Liver (tissue), 2 donors: ENCODE results near the gene ADORA2A.

Experiments
- YY1 ChIP-seq: IDR thresholded peaks from 2 replicates; pipeline ENCODE4 v1.6.1; 2016; ENCODE audit warnings: antibody characterized with exemption, mild to moderate bottlenecking
- TF ChIP-seq, protein P1 (sequence below): fragments of 150-350 bp; IDR thresholded peaks from 2 replicates; pipeline ENCODE4 v1.5.1; 2017; ENCODE audit warnings: improper control_type of control experiment, low read depth, low read length; ENCODE audit not compliant: missing input control
- TF ChIP-seq, protein P2 (sequence below): IDR thresholded peaks from 2 replicates; pipeline ENCODE4 v1.6.1; 2016; ENCODE audit warnings: antibody characterized with exemption, mild to moderate bottlenecking
- TF ChIP-seq, protein P3 (sequence below): IDR thresholded peaks from 2 replicates; pipeline ENCODE4 v1.6.1; 2016; ENCODE audit warnings: antibody characterized with exemption
- donor health status: healthy.

DNA sequence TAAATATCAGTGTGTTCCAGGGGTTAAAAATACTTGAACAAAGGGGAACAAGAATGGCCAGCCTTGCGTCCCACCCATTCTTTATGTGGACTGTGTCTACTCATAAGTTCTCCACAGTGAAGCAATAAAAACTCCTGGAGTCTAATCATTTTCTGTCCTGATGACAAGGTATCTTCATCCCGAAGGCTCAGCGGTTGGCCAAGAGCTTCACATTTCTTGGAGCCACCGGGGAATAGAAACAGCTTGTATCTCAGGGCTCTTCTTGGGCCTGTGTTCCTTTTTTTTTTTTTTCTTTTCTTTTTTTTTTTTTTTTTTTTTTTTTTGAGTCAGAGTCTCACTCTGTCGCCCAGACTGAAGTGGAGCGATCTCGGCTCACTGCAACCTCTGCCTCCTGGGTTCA lies 36.8 kb upstream of the ADORA2A start:
- TF ChIP-seq, protein P1, sequence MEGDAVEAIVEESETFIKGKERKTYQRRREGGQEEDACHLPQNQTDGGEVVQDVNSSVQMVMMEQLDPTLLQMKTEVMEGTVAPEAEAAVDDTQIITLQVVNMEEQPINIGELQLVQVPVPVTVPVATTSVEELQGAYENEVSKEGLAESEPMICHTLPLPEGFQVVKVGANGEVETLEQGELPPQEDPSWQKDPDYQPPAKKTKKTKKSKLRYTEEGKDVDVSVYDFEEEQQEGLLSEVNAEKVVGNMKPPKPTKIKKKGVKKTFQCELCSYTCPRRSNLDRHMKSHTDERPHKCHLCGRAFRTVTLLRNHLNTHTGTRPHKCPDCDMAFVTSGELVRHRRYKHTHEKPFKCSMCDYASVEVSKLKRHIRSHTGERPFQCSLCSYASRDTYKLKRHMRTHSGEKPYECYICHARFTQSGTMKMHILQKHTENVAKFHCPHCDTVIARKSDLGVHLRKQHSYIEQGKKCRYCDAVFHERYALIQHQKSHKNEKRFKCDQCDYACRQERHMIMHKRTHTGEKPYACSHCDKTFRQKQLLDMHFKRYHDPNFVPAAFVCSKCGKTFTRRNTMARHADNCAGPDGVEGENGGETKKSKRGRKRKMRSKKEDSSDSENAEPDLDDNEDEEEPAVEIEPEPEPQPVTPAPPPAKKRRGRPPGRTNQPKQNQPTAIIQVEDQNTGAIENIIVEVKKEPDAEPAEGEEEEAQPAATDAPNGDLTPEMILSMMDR, result no peak
- TF ChIP-seq, protein P2, sequence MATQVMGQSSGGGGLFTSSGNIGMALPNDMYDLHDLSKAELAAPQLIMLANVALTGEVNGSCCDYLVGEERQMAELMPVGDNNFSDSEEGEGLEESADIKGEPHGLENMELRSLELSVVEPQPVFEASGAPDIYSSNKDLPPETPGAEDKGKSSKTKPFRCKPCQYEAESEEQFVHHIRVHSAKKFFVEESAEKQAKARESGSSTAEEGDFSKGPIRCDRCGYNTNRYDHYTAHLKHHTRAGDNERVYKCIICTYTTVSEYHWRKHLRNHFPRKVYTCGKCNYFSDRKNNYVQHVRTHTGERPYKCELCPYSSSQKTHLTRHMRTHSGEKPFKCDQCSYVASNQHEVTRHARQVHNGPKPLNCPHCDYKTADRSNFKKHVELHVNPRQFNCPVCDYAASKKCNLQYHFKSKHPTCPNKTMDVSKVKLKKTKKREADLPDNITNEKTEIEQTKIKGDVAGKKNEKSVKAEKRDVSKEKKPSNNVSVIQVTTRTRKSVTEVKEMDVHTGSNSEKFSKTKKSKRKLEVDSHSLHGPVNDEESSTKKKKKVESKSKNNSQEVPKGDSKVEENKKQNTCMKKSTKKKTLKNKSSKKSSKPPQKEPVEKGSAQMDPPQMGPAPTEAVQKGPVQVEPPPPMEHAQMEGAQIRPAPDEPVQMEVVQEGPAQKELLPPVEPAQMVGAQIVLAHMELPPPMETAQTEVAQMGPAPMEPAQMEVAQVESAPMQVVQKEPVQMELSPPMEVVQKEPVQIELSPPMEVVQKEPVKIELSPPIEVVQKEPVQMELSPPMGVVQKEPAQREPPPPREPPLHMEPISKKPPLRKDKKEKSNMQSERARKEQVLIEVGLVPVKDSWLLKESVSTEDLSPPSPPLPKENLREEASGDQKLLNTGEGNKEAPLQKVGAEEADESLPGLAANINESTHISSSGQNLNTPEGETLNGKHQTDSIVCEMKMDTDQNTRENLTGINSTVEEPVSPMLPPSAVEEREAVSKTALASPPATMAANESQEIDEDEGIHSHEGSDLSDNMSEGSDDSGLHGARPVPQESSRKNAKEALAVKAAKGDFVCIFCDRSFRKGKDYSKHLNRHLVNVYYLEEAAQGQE, result no peak
- no peak for TF ChIP-seq YY1
- TF ChIP-seq, protein P3, sequence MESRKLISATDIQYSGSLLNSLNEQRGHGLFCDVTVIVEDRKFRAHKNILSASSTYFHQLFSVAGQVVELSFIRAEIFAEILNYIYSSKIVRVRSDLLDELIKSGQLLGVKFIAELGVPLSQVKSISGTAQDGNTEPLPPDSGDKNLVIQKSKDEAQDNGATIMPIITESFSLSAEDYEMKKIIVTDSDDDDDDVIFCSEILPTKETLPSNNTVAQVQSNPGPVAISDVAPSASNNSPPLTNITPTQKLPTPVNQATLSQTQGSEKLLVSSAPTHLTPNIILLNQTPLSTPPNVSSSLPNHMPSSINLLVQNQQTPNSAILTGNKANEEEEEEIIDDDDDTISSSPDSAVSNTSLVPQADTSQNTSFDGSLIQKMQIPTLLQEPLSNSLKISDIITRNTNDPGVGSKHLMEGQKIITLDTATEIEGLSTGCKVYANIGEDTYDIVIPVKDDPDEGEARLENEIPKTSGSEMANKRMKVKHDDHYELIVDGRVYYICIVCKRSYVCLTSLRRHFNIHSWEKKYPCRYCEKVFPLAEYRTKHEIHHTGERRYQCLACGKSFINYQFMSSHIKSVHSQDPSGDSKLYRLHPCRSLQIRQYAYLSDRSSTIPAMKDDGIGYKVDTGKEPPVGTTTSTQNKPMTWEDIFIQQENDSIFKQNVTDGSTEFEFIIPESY, result no peak
